Measurements from ENCODE around the gene DIS3L2.

- TF ChIP-seq, protein P1, sequence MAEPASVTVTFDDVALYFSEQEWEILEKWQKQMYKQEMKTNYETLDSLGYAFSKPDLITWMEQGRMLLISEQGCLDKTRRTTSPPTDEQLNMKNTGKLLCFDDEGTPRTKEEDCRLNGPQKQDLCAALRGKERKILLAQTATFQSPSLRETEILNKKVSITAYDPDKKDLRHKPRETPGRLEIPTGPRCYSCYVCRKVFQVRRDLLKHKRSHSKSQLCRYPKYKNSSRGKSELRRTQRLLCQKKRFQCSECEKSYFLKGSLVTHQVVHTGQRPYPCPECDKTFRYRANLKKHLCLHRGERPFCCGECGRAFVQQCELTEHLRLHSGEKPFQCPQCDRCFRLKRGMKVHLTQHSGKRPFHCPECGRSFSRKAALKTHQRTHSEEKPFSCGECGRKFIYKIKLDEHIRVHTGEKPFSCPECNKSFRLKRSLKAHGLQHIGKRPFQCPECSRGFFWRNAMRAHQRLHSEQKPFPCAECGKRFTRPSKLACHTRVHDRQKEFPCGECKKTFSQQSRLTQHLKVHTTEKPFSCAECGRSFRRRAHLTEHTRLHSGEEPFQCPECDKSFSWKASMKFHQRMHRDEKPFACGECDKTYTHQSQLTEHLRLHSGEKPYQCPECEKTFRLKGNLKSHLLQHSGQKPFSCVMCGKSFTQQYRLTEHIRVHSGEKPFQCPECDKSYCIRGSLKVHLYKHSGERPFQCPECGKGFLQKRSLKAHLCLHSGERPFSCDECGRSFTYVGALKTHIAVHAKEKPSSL (CRISPR knock-in tag; conservative IDR thresholded peaks at IDR 0.05) = no peak
- TF ChIP-seq, protein P2, sequence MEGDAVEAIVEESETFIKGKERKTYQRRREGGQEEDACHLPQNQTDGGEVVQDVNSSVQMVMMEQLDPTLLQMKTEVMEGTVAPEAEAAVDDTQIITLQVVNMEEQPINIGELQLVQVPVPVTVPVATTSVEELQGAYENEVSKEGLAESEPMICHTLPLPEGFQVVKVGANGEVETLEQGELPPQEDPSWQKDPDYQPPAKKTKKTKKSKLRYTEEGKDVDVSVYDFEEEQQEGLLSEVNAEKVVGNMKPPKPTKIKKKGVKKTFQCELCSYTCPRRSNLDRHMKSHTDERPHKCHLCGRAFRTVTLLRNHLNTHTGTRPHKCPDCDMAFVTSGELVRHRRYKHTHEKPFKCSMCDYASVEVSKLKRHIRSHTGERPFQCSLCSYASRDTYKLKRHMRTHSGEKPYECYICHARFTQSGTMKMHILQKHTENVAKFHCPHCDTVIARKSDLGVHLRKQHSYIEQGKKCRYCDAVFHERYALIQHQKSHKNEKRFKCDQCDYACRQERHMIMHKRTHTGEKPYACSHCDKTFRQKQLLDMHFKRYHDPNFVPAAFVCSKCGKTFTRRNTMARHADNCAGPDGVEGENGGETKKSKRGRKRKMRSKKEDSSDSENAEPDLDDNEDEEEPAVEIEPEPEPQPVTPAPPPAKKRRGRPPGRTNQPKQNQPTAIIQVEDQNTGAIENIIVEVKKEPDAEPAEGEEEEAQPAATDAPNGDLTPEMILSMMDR (IDR thresholded peaks at IDR 0.05) = peak; percentile 51; the same call in 1 of the 2 replicates
- TF ChIP-seq, protein P3, sequence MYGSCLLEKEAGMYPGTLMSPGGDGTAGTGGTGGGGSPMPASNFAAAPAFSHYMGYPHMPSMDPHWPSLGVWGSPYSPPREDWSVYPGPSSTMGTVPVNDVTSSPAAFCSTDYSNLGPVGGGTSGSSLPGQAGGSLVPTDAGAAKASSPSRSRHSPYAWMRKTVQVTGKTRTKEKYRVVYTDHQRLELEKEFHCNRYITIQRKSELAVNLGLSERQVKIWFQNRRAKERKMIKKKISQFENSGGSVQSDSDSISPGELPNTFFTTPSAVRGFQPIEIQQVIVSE (CRISPR knock-in tag; IDR thresholded peaks at IDR 0.05; ENCODE audit: borderline replicate concordance) = no peak
- TF ChIP-seq NFYB (CRISPR knock-in tag; conservative IDR thresholded peaks at IDR 0.05; ENCODE audit: low read depth) = no peak
Measured at GRCh38 chr2:232339121-232340081, 377.9 kb downstream of the DIS3L2 start.

Data from WTC11 (cell line).